GM19397 (cell line): ENCODE measurements around the gene RBM8A.

Experiments
- ATAC-seq: cut with Tn5 transposase; IDR thresholded peaks from one replicate; pipeline ENCODE4 v1.9.1; 2021; ENCODE audit warnings: mild to moderate bottlenecking, moderate library complexity; ENCODE audit not compliant: unreplicated experiment

The RBM8A gene

DNA sequence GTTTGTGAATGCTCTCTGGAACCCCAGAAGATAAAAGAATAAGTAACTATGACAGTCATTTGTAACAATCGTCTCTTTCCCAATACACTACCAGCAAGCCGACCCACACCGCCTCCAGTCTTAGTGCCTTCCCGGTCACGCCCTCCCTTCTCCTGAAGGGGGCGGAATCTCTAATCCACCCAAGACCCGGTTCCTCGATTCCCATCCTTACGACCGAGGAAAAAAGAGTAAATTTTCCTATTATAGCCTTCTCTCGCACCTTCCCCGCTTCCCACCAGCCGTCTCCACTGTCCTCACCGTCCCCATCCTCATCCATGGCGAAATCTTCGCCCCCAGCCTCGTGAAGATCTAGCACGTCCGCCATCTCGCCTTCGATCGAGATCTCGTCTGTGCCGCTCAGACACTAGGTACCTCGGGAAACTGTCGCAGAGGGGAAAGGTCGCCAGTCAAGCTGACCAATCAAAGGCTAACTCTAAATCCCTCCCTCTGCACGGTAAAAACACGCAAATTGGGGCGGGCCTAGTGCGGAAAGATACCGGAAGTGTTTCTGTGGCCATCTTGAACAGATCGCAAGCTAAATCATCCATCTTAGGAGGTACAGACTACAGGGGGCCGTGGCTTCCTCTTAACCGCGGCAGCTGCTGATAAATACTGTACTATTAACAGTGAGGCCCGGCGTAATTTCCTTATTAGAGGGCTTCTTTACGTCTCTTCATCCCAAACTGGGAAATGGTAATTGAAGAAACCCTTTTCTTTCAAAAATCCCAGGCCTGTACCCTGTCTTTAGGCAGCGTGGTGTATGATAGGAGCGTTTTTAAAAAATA, at the start of gene RBM8A:
TSS of gene RBM8A (minus strand) at position 422 of the 824 bp plus-strand sequence. CDS start at position 364, 58 bp downstream.
- peak; percentile 93 for ATAC-seq

DNA sequence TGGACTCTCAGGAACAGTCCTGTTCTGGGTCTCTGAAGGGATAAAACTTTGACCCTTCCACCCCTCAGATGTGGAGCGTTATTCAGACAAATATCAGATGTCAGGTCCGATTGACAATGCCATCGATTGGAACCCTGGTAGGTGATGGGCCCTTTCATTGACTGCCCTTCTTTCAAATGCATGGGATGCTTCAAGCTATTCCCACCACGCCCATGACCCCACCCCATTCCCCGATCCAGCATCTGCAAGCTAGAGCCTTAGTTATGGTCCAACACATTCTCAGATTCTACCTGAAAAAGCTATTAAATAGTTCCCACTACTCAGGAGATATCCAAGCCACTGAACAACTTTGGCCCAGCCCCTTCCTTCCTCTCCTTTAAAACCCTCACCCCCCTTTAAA, 49.7 kb upstream of the RBM8A start:
- no peak for ATAC-seq

GRCh38 chr1:145975216-145975615, 47.9 kb upstream of the RBM8A start:
- ATAC-seq = no peak

DNA sequence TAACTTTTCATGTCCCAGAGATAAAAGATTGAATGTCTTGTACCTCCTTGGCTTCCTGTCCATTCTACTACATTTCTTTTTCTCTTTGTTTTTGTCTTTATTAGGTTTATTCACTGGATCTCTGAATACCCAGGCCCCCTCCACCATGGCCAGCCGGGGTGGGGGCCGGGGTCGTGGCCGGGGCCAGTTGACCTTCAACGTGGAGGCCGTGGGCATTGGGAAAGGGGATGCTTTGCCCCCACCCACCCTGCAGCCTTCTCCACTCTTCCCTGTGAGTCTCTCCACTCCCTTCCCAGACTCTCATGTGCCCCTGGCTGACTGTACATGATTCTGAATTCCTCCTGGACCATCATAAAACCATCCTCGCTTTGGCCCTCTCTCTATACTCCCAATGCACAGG, 47.4 kb upstream of the RBM8A start:
- no peak for ATAC-seq

GRCh38 chr1:145972580-145972979, 45.3 kb upstream of the RBM8A start:
- ATAC-seq = no peak

GRCh38 chr1:145967288-145967687, 40.0 kb upstream of the RBM8A start:
- no peak for ATAC-seq

DNA sequence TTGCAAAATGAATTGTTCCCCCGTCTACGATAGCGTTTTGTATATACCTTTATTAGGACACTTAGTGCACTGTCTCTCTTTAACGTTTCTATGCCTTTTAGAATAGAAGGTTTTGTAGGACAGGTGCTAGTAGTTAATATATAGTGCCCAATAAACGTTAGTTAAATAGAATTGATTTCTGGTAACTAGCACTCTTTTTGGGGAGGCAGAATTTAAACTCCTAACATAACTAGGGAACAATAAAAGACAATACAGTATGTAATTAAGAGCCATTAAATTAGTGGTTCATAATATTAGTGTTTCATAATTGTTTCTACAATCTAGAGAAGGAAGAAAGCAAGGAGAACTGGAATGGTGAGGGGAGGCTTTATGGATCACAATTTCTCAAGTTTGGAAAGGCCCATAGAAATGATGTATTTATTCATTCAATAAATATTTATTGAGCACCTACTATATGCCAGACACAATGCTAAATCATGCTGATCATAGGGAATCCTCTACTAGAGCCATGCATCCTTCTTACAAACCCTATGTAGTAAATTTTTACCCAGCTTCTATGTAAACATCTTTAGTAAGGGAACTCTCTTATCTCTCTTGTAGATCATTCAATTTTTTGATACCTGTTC, 37.9 kb upstream of the RBM8A start:
- no peak for ATAC-seq

DNA sequence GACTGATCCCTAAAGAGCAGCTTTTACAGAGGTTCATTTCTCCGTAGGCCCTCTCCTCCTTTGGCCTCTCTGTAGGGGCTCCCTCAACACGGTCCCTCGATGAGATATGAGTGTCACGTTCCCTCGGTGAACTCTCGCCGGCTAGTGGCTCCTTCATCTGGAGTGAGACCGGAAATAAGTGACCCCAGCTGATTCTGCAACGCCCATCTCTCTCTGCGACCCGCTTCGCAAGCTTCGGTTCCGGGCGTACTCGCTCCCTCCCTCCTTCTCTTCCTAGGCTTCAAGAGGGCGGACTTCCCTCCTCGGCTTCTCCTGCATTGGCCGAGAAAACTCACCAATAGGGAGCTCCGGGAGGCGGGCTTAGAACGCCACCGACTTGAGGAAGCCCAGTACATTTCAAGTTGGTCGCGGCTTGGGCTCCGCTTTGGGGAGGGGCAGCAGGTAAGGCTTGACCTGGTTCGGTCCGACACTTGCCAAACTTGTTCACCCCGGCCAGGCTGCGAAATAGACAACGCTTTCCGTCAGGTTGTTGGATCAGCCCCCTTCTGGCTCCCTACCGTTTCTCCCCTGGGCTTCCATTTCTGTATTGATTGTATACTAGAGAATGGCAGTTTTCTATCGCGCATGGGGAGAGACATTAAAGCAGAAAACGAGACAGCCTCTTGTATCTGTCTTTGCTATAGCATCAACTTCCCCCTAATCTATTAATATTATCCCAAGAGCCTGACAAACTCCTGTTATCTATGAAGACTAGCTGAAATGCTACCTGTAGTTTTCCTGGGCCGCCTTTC, 37.2 kb upstream of the RBM8A start, which contains the start of the genes ANKRD34A and POLR3GL:
TSS of gene ANKRD34A (minus strand) at position 248 of the 791 bp plus-strand sequence. CDS start 2,816 bp downstream, outside the sequence.
TSS of gene POLR3GL (plus strand) at position 363 of the 791 bp plus-strand sequence. CDS start 10,176 bp downstream, outside the sequence.
- ATAC-seq = peak; percentile 85

GRCh38 chr1:145963265-145964019, 36.2 kb upstream of the RBM8A start:
- no peak for ATAC-seq

DNA sequence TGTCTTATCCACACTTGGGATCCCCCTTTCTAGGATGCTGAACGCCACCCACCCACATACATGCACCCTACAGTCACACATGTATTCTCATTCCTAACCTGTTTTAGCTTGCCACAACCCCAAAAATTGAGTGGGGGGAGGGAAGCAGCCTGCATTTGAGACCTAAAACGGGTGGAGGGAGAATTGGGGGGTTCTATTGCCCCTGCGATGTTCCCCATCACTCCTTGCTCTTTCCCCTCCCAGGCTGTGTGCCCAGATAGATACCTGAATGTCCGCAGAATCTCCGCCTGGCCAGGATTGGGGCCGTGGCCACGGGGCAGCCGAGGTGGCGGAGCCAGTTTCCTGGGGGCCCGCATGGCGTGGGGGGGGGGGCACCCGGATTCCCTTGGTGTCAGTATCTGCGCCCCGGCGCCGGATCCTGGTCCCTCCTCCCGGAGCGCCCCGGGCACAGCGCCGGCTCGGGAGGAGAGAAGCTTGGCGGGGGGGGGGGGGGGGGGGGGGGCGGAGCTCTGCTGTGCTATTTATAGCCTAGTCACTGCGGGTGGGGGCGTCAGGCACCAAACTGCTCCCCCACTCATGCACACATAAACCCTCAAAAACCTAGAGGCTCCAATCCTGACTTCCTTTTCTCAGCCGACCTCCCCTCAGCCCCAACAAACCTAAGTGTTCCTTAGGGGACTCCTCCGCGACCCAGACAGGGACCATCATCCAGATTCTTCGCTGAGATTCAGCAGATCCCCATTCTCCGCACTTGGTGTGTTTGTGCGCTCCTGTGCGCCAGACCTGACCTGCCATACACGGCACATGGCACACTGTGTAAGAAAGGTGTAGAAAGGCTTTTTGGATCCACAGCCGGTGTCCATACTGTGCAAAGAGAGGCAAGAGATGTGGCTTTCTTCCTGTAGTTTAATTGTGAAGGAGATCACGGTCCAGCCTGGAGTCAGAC, 35.1 kb upstream of the RBM8A start:
- ATAC-seq = no peak

DNA sequence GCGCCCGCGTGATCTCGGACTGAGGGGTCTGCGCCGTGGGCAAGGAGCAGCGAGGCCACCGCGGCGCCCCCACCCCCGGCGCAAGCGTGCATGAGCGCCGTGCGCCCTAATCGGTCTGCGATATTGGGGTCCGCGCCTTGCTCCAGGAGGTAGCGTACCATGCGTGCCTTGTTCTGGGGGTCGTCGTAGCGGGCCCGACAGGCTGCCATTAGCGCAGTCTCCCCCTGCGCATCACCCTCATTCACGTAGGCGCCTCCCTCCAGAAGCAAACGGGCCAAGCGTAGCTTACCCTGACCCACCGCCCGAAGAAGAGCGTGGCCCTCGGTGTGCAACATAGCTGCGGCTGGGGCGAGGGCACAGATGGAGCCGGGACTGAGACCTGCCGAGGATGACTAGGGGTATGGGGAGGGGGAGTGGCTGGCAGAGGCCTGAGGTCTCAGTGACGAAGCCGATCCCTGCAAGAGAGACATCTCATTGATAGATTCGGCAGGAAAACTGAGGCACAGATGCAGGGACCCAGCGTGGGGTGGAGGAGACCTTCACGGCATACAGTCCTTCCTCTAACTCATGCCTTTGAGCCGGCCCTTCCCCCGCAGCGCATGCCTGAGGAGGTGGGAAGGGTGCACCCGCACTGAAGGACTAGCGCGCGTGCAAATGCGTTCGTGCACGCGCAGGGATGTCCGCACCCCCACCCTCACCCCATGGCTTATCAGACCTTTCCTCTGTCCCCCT, 34.3 kb upstream of the RBM8A start:
- ATAC-seq = no peak

DNA sequence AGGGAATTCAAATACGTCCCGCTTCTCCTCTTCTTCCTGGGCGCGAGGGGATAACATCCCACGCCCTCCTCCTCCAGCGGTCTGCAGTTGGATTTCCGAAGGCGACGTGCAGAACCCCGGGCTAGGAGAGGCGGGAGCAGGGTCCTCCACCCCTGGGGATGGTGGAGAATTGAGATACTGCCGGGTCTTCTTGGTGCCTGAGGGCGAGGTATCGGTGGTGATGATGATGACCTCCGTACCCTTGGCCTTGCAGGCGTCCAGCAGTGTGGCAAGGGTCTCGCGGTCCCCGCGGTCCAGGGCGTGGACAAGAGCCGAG, 33.8 kb upstream of the RBM8A start:
- ATAC-seq = no peak

GRCh38 chr1:145960468-145961108, 33.3 kb upstream of the RBM8A start:
- no peak for ATAC-seq

DNA sequence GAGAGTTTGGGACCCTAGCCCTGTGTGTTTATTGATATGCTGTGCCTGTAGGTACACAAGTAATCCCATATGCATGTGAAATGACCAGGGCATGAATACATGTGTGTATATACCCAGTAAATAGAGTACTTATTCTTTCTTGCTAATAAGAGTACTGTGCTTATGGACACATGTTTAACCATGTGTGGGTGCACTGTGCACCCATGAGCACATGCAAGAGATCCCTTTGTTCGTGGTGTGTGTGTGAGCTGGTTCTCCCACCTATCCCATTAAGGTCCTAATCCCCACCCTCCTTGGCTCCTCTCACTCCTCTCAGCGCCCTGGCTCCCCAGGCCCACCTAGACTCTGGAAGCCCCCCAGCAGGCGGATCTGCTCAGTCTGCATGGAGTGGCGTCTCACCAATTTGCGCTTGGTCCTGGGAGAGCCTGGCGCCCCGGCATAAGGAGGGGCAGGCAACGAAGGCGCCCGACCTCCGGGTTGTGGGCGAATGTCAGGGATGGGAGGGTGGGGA, 32.7 kb upstream of the RBM8A start:
- ATAC-seq = no peak

GRCh38 chr1:145959333-145959732, 32.0 kb upstream of the RBM8A start:
- no peak for ATAC-seq

- no peak for ATAC-seq
Measured at GRCh38 chr1:145958734-145959133, 31.4 kb upstream of the RBM8A start.

DNA sequence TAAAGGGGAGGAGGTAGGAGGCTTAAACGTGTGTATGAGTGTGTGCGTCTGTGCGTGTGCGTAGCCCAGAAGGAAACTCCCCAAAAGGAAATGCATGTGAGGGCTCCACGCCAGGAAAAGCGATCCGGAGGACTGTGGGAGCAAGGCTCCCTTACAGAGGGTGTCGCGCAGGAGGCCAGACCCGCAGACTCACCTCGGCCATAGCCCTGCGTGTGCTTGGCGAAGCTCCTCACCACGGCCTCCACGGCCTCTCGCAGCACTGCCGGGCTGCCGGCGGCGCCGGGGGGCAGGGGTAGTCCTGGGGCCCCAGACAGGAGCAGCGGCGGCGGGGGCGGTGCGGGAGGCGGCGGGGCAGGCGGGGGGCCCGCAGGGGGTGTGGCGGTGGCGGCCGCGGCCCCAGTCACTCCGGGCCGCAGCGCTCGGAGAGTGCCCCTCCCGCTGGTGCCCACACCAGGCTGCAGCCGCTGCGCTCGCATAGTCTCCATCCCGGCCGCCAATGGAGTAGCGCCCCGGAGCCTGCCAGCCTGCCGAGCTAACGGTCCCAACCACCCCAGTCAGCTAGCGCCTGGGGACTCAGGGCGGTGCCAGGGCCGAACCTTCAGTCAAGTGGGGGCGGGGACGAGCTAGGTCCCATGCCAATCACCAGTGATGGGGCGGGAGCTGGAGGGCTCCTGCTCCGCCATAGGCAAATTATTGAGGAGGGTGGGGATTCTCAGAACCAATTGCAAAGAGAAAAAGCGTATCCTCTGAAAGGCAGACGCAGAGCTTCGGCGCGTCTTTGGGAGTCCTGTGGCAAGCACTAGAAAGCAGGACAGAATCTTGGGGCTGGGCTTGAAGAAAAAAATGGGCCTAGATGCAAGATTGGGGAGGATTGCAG, 30.4 kb upstream of the RBM8A start, which contains the start of gene LIX1L:
TSS of gene LIX1L (minus strand) at position 575 of the 877 bp plus-strand sequence. CDS start at position 485, 90 bp downstream.
- ATAC-seq = peak; percentile 82
